AG04450 (cell line): ENCODE results near the gene C3orf18. TPM values are rescaled to one million over a fixed set of nuclear protein-coding genes. Genes with fewer than 3 reads are reported as not detected.
A peak's percentile ranks its signal among the peaks of the same experiment; 100 is the strongest.

ENCODE experiments used
- CTCF ChIA-PET: fragments of 300-600, 350-600 bp; formaldehyde crosslinking; extraction: SDS; loops from one replicate; lab custom pipeline; 2022; ENCODE audit warnings: antibody characterized with exemption, inconsistent platforms; lab: Charles Lee
- POLR2A ChIA-PET: fragments of 350-600 bp; formaldehyde crosslinking; extraction: SDS; loops from one replicate; lab custom pipeline; 2021; ENCODE audit warnings: antibody characterized with exemption, inconsistent platforms; lab: Yijun Ruan, JAX
- DNase-seq: peaks from one replicate; pipeline ENCODE4 v3.0.0-alpha.2; 2011; ENCODE audit warnings: low read depth, low spot score
- H3K27ac ChIP-seq: one replicate; pipeline ENCODE4 v1.5.1; 2012; ENCODE audit warnings: low read depth, low read length, control low read depth
- H3K27me3 ChIP-seq: one replicate; pipeline ENCODE4 v1.6.0; 2012; ENCODE audit warnings: low read length; ENCODE audit not compliant: control insufficient read depth, insufficient read depth
- H3K4me3 ChIP-seq: 2 replicates; pipeline ENCODE4 v1.5.1; 2011; ENCODE audit warnings: mild to moderate bottlenecking, low read depth, low read length, control low read depth
- H3K9me3 ChIP-seq: 2 replicates; pipeline ENCODE4 v1.5.1; 2012; ENCODE audit warnings: low read length; ENCODE audit not compliant: control insufficient read depth, insufficient read depth
- CTCF ChIP-seq: IDR thresholded peaks from 2 replicates; pipeline ENCODE4 v1.5.1; 2011; ENCODE audit warnings: low read depth, low read length, control low read depth, inconsistent platforms
- polyA plus RNA-seq: library from polyadenylated mRNA; depleted of rRNA; stranded (reverse); fragments of >200 nt; gene quantifications from 2 replicates; pipeline ENCODE4 v1.2.3, GENCODE V29; 2011

C3orf18 gene
- polyA plus RNA-seq, 1 experiment: 10.0 TPM

DNA sequence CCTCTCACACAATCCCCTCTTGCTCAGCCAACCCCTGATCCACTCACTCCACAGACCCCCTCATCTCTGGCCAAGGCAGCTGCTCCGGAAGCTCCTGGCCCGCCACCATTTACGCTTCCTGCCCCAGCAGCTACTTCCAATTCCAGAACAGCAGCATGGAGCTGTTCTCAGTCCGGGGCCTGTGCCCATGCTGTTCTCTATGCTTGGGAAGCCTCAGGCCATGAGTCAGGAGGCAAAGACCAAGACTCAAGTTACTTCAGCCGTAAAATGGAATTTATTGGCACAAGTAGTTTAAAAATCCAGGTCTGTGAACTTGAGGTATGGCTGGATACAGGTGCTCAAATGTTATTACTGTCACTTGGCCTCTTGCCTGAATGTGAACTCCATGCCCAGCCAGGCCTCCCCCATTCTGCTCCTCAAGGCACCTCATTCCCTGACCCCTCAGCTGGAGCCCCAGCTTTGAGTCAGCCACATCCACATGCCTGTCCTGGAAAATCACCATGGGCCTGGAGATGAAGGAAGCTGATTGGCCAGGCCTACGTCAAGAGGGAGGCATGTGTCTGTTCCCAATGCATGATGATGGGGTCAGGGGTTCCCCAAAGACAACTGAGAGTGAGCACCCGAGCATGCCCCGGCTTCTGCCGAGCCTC is 32.7 kb downstream of the C3orf18 start:
- POLR2A ChIA-PET: no interaction called here
- CTCF ChIA-PET: no interaction called here
- peaks cover 65% of the 10 kb centered on the region for H3K27me3 ChIP-seq

GRCh38 chr3:50533807-50534461 is 33.6 kb downstream of the C3orf18 start:
- Histone ChIP-seq H3K27me3 (peaks cover 68% of the 10 kb centered on the region), H3K4me3 (no peak overlapping the region), H3K27ac (no peak overlapping the region), H3K9me3 (no peaks in the 10 kb centered on the region)
- ChIA-PET CTCF (interaction anchor here (1.0 kb wide), 1 partner anchor 9 kb away, joined by 4 read pairs; no protein-coding TSS in a partner anchor), POLR2A (no interaction called here)
- DNase-seq: no peak
- TF ChIP-seq CTCF: no peak

More for the DNA sequence above, 32.7 kb downstream of the C3orf18 start:
- TF ChIP-seq CTCF: no peak
- Histone ChIP-seq H3K27ac (no peak overlapping the region), H3K9me3 (no peaks in the 10 kb centered on the region), H3K4me3 (no peak overlapping the region)
- no peak for DNase-seq

GRCh38 chr3:50533316-50533715 is 34.2 kb downstream of the C3orf18 start:
- ChIA-PET CTCF (interaction anchor here (1.0 kb wide), 1 partner anchor 9 kb away, joined by 4 read pairs; no protein-coding TSS in a partner anchor), POLR2A (no interaction called here)
- no peak for TF ChIP-seq CTCF
- Histone ChIP-seq H3K9me3 (no peaks in the 10 kb centered on the region), H3K27me3 (peaks cover 64% of the 10 kb centered on the region), H3K27ac (no peak overlapping the region), H3K4me3 (no peak overlapping the region)
- DNase-seq: no peak

DNA sequence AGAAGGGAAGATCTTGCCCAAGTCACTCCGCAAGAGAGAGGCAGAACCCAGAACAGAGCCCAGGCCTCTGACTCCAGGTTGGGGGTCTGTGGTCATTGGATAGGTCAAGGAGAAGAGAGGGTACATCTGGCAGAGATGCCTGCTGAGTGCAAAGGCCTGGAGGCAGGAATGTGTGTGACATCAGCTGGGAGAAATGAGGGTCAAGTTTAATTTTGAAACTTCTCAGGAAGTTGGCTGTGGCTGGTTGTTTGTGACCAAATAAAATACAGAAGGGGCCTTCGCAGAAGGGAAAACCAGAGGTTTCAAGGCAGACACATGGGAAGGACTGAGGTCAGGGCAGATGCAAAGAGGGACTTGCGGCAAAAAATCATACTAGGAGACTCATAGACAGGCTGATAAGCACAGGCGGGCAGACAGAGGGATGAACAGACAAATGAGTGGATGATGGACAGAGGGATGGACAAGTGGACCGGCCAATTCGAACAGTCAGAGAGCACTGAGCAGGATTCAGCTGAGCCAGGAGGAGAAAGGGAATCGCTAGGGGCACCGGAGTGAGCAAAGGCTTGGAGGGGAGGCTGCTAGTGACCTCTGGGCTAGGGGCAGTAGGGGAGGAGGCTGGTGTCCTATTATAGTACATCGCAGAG is 35.4 kb downstream of the C3orf18 start:
- no peak overlapping the region for H3K4me3 ChIP-seq
- DNase-seq: no peak
- ChIA-PET POLR2A (no interaction called here), CTCF (interaction anchor here (1.5 kb wide), 1 partner anchor 10 kb away, joined by 5 read pairs; no protein-coding TSS in a partner anchor)
- H3K27me3 ChIP-seq: peaks cover 62% of the 10 kb centered on the region
- no peaks in the 10 kb centered on the region for H3K9me3 ChIP-seq
- H3K27ac ChIP-seq: no peak overlapping the region
- TF ChIP-seq CTCF: 0 out of 2 replicates have a peak, but pooled peaks have one; percentile 17
